Smooth muscle cell (in vitro differentiated cells): ENCODE measurements around the gene OR5AR1. TPM values are rescaled to one million over a fixed set of nuclear protein-coding genes. Genes with fewer than 3 reads are reported as not detected.

Experiments used
- DNase-seq: peaks from one replicate; lab custom pipeline; 2025; ENCODE audit not compliant: unreplicated experiment; lab: John Stamatoyannopoulos, UW
- H2AFZ ChIP-seq: fragments of 200-600 bp; sonication (generic); 2 replicates; pipeline ENCODE4 v1.6.0; 2016; ENCODE audit warnings: antibody characterized with exemption, low read depth, mild to moderate bottlenecking
- H3F3A ChIP-seq: fragments of 200-600 bp; sonication (generic); 2 replicates; pipeline ENCODE4 v1.6.0; 2017; ENCODE audit warnings: antibody characterized with exemption, low read depth
- H3K27ac ChIP-seq: fragments of 200-600 bp; sonication (generic); 2 replicates; pipeline ENCODE4 v1.5.1; 2016; ENCODE audit warnings: low read depth, mild to moderate bottlenecking
- H3K27me3 ChIP-seq: fragments of 200-600 bp; sonication (generic); 2 replicates; pipeline ENCODE4 v1.6.1; 2016; ENCODE audit warnings: low read depth, mild to moderate bottlenecking
- H3K36me3 ChIP-seq: fragments of 200-600 bp; sonication (generic); 2 replicates; pipeline ENCODE4 v1.5.1; 2016; ENCODE audit warnings: low read depth
- H3K4me1 ChIP-seq: fragments of 200-600 bp; sonication (generic); 2 replicates; pipeline ENCODE4 v1.5.1; 2016; ENCODE audit warnings: low read depth
- H3K4me2 ChIP-seq: fragments of 200-600 bp; sonication (generic); 2 replicates; pipeline ENCODE4 v1.6.0; 2016; ENCODE audit warnings: mild to moderate bottlenecking
- H3K4me3 ChIP-seq: fragments of 200-600 bp; sonication (generic); 2 replicates; pipeline ENCODE4 v1.5.1; 2016; ENCODE audit warnings: mild to moderate bottlenecking
- H3K79me2 ChIP-seq: fragments of 200-600 bp; sonication (generic); 2 replicates; pipeline ENCODE4 v1.6.0; 2016; ENCODE audit warnings: low read depth, mild to moderate bottlenecking
- H3K9ac ChIP-seq: fragments of 200-600 bp; sonication (generic); 2 replicates; pipeline ENCODE4 v1.6.0; 2016; ENCODE audit warnings: low read depth
- H3K9me3 ChIP-seq: fragments of 200-600 bp; sonication (generic); replicated peaks from 2 replicates; pipeline ENCODE4 v1.5.1; 2016; ENCODE audit warnings: low read depth
- H4K20me1 ChIP-seq: fragments of 200-600 bp; sonication (generic); 2 replicates; pipeline ENCODE4 v1.6.0; 2016; ENCODE audit warnings: low read depth
- CTCF ChIP-seq: fragments of 200-600 bp; sonication (generic); IDR thresholded peaks from 2 replicates; pipeline ENCODE4 v1.5.1; 2017; ENCODE audit warnings: borderline replicate concordance, mild to moderate bottlenecking, antibody characterized with exemption; ENCODE audit not compliant: insufficient read depth, poor library complexity, severe bottlenecking
- WGBS: methylation state at CpG from one replicate; pipeline ENCODE4 v1.1.7; 2016; ENCODE audit warnings: low lambda C conversion rate; 5-methylcytosine and 5-hydroxymethylcytosine counted together
- polyA plus RNA-seq: library from polyadenylated mRNA; unstranded; fragments of >200 nt; fragmentation: Nextera tagmentation; extraction: Ambion mirVana; gene quantifications from 2 replicates; pipeline ENCODE4 v1.2.1, GENCODE V29; 2016
- total RNA-seq: library from RNA; depleted of rRNA; stranded (reverse); fragments of >200 nt; gene quantifications from 2 replicates; pipeline ENCODE4 v1.2.3, GENCODE V29; 2014

The OR5AR1 gene
- total RNA-seq, result not detected in 2 replicates
- not detected in 2 replicates for polyA plus RNA-seq

- no peak within 1 kb of the TSS for H3K4me3 ChIP-seq
- H3K27me3 ChIP-seq, result no peaks in the 10 kb centered on the region
- no peak within 1 kb of the TSS for H3K27ac ChIP-seq
- H3K4me1 ChIP-seq, result peaks cover 11% of the 10 kb centered on the region
- no peaks in the 10 kb centered on the region for H3K79me2 ChIP-seq
- 86% methylated on average over 2 of the region's 2 CpGs for WGBS
- H3K4me2 ChIP-seq, result no peak within 1 kb of the TSS
- no peaks in the 10 kb centered on the region for H4K20me1 ChIP-seq
- no peak within 1 kb of the TSS for H3K9ac ChIP-seq
- DNase-seq, result no peak
- no peaks in the 10 kb centered on the region for H3K9me3 ChIP-seq
- H3F3A ChIP-seq, result no peaks in the 10 kb centered on the region
- H3K36me3 ChIP-seq, result no peaks in the 10 kb centered on the region
- no peak within 1 kb of the TSS for H2AFZ ChIP-seq
- no peak for TF ChIP-seq CTCF
These were observed at the start of gene OR5AR1 for GRCh38 chr11:56663386-56663785. OR5AR1 (plus strand) TSS chr11:56663686; CDS start chr11:56663686, 0 bp downstream.

- no peaks in the 10 kb centered on the region for H3K36me3 ChIP-seq
- peak overlapping the region; percentile 52 for H3K9ac ChIP-seq
- no peak for DNase-seq
- peaks cover 4% of the 10 kb centered on the region for H3K4me1 ChIP-seq
- no peaks in the 10 kb centered on the region for H3K9me3 ChIP-seq
- peak overlapping the region; percentile 58 for H3K4me2 ChIP-seq
- H3K27me3 ChIP-seq, result no peaks in the 10 kb centered on the region
- WGBS, result 1% methylated on average over 3 of the region's 3 CpGs
- peak overlapping the region; percentile 80 for H3K27ac ChIP-seq
- no peak overlapping the region for H3K4me3 ChIP-seq
- H3K79me2 ChIP-seq, result no peaks in the 10 kb centered on the region
- TF ChIP-seq CTCF, result peak; percentile 71
- peaks cover 3% of the 10 kb centered on the region for H3F3A ChIP-seq
- H2AFZ ChIP-seq, result no peak overlapping the region
- H4K20me1 ChIP-seq, result no peaks in the 10 kb centered on the region
These were observed 38.8 kb upstream of the OR5AR1 start for GRCh38 chr11:56624661-56625110.

- Histone ChIP-seq H3K4me3 (no peak overlapping the region), H4K20me1 (no peaks in the 10 kb centered on the region), H3K27me3 (no peaks in the 10 kb centered on the region), H3K4me1 (peaks cover 4% of the 10 kb centered on the region), H3K9me3 (no peaks in the 10 kb centered on the region), H3K4me2 (no peak overlapping the region), H3K9ac (no peak overlapping the region), H3K36me3 (no peaks in the 10 kb centered on the region), H2AFZ (no peak overlapping the region), H3K79me2 (no peaks in the 10 kb centered on the region), H3F3A (peaks cover 3% of the 10 kb centered on the region), H3K27ac (no peak overlapping the region)
- TF ChIP-seq CTCF, result no peak
- DNase-seq, result no peak
- WGBS, result 59% methylated on average over 2 of the region's 2 CpGs
These were observed 37.5 kb upstream of the OR5AR1 start for GRCh38 chr11:56625946-56626345.

- WGBS, result 89% methylated on average over 2 of the region's 2 CpGs
These were observed 31.2 kb upstream of the OR5AR1 start for GRCh38 chr11:56632329-56632728.

More at GRCh38 chr11:56632329-56632728, 31.2 kb upstream of the OR5AR1 start:
- H3K79me2 ChIP-seq, result no peaks in the 10 kb centered on the region
- no peak overlapping the region for H2AFZ ChIP-seq
- H3K4me1 ChIP-seq, result no peaks in the 10 kb centered on the region
- no peak overlapping the region for H3K9ac ChIP-seq
- DNase-seq, result no peak
- H3K4me2 ChIP-seq, result no peak overlapping the region
- no peaks in the 10 kb centered on the region for H3F3A ChIP-seq
- H3K27me3 ChIP-seq, result no peaks in the 10 kb centered on the region
- H3K9me3 ChIP-seq, result no peaks in the 10 kb centered on the region
- no peak overlapping the region for H3K4me3 ChIP-seq
- no peak for TF ChIP-seq CTCF
- H3K36me3 ChIP-seq, result no peaks in the 10 kb centered on the region
- H3K27ac ChIP-seq, result no peak overlapping the region
- no peaks in the 10 kb centered on the region for H4K20me1 ChIP-seq
